ENCODE data around the gene YEATS2.
"Not testable (repeated sequence)": the region's sequence is repeated elsewhere in the genome, so short reads cannot be mapped to it uniquely, and the experiment has no call there.

YEATS2 gene

DNA sequence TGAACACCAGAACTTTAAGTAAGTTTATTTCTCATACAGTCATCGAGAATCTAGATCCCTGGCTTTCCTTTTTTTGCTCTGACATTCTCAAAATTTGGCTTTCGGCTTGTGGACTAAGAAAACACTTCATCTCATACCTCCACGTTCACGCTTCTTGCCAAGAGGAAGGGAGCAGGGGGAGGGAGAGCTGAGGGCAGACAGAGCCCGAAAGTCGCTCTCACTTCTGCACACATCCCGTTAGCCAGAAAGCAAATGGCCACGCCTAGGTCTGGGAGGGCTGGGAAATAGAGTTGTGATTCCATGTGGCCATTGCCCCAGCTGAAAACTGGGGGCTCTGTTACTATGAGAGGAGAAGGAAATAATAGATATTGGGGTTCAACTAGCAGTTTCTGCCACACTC, 70.5 kb downstream of the YEATS2 start:
- H3K27ac ChIP-seq (ENCODE audit: low read depth, low read length) = no peak overlapping the region
- peaks cover 8 to 23% (median 14%) of the 10 kb centered on the region in 5 donors for H3K36me3 ChIP-seq (ENCODE audit: control insufficient read depth in 5 of 5, insufficient read depth in 5 of 5, low read length in 5 of 5)
- H3K4me3 ChIP-seq (ENCODE audit: low read depth in 1 of 5, low read length in 5 of 5) = no peak overlapping the region
- no peaks in the 10 kb centered on the region for H3K27me3 ChIP-seq (ENCODE audit: control insufficient read depth in 5 of 5, insufficient read depth in 4 of 5, low read length in 5 of 5)
- no peaks in the 10 kb centered on the region for H3K9me3 ChIP-seq (ENCODE audit: control insufficient read depth in 5 of 5, low read length in 5 of 5)
- H3K9ac ChIP-seq (ENCODE audit: low read length in 5 of 5) = no peak overlapping the region
- H3K4me1 ChIP-seq (ENCODE audit: control insufficient read depth in 5 of 5, insufficient read depth in 5 of 5, low read length in 5 of 5) = peaks cover 0 to 7% (median 0%) of the 10 kb centered on the region in 5 donors

DNA sequence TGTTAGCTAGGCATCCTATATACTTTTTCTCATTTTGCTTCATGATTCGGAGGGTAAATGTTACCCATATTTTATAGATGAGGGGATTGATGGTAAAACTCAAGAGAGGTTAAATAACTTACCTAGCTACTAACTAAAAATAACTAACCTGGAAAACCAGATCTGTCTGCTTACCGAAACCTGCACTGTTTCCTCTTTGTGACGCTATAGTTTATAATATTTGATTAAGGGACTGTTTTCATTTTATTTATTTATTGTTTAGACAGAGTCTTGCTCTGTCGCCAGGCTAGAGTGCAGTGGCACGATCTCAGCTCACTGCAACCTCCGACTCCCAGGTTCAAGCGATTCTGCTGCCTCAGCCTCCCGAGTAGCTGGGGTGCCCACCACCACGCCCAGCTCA, 71.9 kb downstream of the YEATS2 start:
- Histone ChIP-seq H3K36me3 (ENCODE audit: control insufficient read depth in 5 of 5, insufficient read depth in 5 of 5, low read length in 5 of 5) (peaks cover 15 to 30% (median 22%) of the 10 kb centered on the region in 5 donors), H3K4me1 (ENCODE audit: control insufficient read depth in 5 of 5, insufficient read depth in 5 of 5, low read length in 5 of 5) (peaks cover 0 to 7% (median 0%) of the 10 kb centered on the region in 5 donors), H3K9me3 (ENCODE audit: control insufficient read depth in 5 of 5, low read length in 5 of 5) (no peaks in the 10 kb centered on the region), H3K4me3 (ENCODE audit: low read depth in 1 of 5, low read length in 5 of 5) (no peak overlapping the region), H3K27me3 (ENCODE audit: control insufficient read depth in 5 of 5, insufficient read depth in 4 of 5, low read length in 5 of 5) (no peaks in the 10 kb centered on the region), H3K27ac (ENCODE audit: low read depth, low read length) (no peak overlapping the region), H3K9ac (ENCODE audit: low read length in 5 of 5) (no peak overlapping the region)

DNA sequence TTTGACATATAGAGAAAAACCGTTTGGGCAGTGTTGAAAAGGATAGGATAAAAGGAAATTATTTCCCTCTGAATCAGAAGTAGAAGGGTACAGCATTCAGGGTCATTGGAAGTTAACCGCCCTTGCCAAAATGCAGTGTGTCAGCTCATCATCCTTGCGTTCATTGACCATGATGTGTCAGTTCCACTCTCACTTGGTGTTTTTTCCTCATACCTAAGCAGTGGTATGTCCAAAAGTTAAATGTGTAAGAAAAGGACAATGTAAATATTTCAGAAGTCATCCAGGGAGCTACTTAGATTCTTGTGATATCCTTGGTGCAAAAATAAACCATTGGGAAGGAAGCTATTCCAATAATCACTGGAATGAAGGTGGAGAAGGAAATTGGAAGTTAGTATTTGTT, 77.0 kb downstream of the YEATS2 start:
- H3K9ac ChIP-seq (ENCODE audit: low read length in 5 of 5) = no peak overlapping the region
- no peak overlapping the region for H3K4me3 ChIP-seq (ENCODE audit: low read depth in 1 of 5, low read length in 5 of 5)
- H3K27ac ChIP-seq (ENCODE audit: low read depth, low read length) = no peak overlapping the region
- peaks cover 0 to 5% (median 0%) of the 10 kb centered on the region in 5 donors for H3K4me1 ChIP-seq (ENCODE audit: control insufficient read depth in 5 of 5, insufficient read depth in 5 of 5, low read length in 5 of 5)
- H3K27me3 ChIP-seq (ENCODE audit: control insufficient read depth in 5 of 5, insufficient read depth in 4 of 5, low read length in 5 of 5) = no peaks in the 10 kb centered on the region
- H3K9me3 ChIP-seq (ENCODE audit: control insufficient read depth in 5 of 5, low read length in 5 of 5) = no peaks in the 10 kb centered on the region
- H3K36me3 ChIP-seq (ENCODE audit: control insufficient read depth in 5 of 5, insufficient read depth in 5 of 5, low read length in 5 of 5) = peaks cover 23 to 64% (median 51%) of the 10 kb centered on the region in 5 donors

DNA sequence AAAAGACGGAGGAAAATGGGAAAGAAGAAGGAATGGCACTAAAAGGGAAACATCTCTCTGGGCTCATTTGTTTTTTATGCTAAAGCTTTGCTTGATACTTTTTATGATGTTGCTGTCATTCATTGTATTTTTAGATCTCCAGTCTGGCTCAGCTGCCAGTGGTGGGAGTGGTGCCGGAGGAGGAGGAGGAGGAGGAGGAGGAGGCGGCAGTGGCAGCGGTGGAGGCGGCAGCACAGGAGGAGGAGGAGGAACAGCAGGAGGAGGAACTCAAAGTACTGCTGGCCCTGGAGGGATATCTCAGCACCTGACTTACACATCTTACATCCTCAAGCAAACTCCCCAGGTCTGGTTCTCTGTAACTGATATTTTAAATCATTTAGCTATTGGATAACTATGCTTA, 78.2 kb downstream of the YEATS2 start:
- Histone ChIP-seq H3K4me3 (ENCODE audit: low read depth in 1 of 5, low read length in 5 of 5) (no peak overlapping the region), H3K36me3 (ENCODE audit: control insufficient read depth in 5 of 5, insufficient read depth in 5 of 5, low read length in 5 of 5) (peaks cover 27 to 72% (median 60%) of the 10 kb centered on the region in 5 donors), H3K9me3 (ENCODE audit: control insufficient read depth in 5 of 5, low read length in 5 of 5) (no peaks in the 10 kb centered on the region), H3K27me3 (ENCODE audit: control insufficient read depth in 5 of 5, insufficient read depth in 4 of 5, low read length in 5 of 5) (no peaks in the 10 kb centered on the region), H3K9ac (ENCODE audit: low read length in 5 of 5) (no peak overlapping the region), H3K27ac (ENCODE audit: low read depth, low read length) (no peak overlapping the region), H3K4me1 (ENCODE audit: control insufficient read depth in 5 of 5, insufficient read depth in 5 of 5, low read length in 5 of 5) (peaks cover 0 to 5% (median 0%) of the 10 kb centered on the region in 5 donors)

DNA sequence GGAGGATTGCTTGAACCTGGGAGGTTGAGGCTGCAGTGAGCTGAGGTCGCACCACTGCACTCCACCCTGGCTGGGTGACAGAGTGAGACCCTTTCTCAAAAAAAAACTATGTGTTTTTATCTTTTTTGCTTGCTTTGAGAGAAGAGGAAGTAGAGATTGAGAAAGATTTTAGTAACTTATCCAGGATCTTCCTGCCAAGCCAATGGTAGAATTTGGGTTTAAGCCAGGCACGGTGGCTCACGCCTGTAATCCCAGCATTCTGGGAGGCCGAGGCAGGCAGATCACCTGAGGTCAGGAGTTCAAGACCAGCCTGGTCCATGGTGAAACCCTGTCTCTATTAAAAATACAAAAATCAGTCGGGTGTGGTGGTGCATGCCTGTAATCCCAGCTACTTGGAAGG, 78.9 kb downstream of the YEATS2 start:
- H3K36me3 ChIP-seq (ENCODE audit: control insufficient read depth in 5 of 5, insufficient read depth in 5 of 5, low read length in 5 of 5) = peaks cover 24 to 79% (median 64%) of the 10 kb centered on the region in 5 donors
- not testable (repeated sequence) for H3K9me3 ChIP-seq (ENCODE audit: control insufficient read depth in 5 of 5, low read length in 5 of 5); H3K9ac ChIP-seq (ENCODE audit: low read length in 5 of 5); H3K4me1 ChIP-seq (ENCODE audit: control insufficient read depth in 5 of 5, insufficient read depth in 5 of 5, low read length in 5 of 5); H3K27ac ChIP-seq (ENCODE audit: low read depth, low read length); H3K27me3 ChIP-seq (ENCODE audit: control insufficient read depth in 5 of 5, insufficient read depth in 4 of 5, low read length in 5 of 5); H3K4me3 ChIP-seq (ENCODE audit: low read depth in 1 of 5, low read length in 5 of 5)

DNA sequence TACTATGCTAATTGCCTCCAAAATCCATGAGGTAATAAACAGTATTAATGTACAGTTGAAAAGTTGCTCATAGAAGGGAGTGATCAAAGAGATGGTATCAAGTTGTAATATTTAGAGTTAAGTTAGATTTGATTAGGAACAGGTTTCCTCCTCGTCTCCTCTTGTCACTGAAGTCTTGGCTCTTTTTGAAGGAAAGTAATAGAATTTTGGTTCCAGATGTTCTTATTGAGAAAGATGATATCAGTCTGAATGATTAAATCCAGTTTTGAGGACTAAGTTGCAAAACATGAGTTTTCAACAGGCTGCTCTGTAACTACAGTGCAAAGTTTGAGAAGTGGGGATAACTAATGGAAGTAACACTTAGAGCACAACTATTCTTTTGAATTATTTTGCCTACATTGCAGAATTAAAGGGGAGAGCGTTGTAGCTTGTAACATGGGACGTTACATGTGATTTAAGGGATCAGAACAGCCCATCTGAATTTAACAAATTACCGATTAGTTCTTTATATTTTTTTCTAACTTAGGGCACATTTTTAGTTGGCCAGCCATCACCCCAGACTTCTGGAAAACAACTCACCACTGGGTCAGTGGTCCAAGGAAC, 79.5 kb downstream of the YEATS2 start:
- Histone ChIP-seq H3K27ac (ENCODE audit: low read depth, low read length) (no peak overlapping the region), H3K36me3 (ENCODE audit: control insufficient read depth in 5 of 5, insufficient read depth in 5 of 5, low read length in 5 of 5) (peaks cover 24 to 78% (median 64%) of the 10 kb centered on the region in 5 donors), H3K4me3 (ENCODE audit: low read depth in 1 of 5, low read length in 5 of 5) (no peak overlapping the region)

DNA sequence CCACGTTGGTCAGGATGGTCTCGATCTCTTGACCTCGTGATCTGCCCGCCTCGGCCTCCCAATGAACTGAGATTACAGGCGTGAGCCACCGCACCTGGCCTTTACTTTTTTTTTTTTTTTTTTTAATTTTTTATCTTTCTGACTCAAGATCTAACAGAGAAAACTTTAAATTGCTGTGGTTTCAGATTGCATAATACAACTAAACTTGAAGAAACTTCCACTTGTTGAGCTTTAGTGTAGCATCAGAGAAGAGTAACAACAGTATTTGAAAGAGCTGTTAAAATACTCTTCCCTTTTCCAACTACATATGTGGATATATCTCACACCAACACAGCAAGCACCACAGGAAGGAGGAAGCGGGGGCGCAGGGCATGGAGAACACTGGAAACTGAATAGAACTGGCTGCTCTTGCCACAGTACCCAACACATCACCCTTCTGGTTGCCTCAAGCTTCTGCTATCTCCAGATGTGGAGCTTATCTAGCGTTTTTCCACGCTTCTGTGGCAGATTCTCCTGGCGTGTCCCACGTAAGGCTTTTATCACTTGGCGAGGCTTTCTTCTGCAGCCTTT, 82.4 kb downstream of the YEATS2 start:
- Histone ChIP-seq H3K36me3 (ENCODE audit: control insufficient read depth in 5 of 5, insufficient read depth in 5 of 5, low read length in 5 of 5) (peaks cover 12 to 60% (median 43%) of the 10 kb centered on the region in 5 donors), H3K27ac (ENCODE audit: low read depth, low read length) (no peak overlapping the region)

More for the DNA sequence above, 79.5 kb downstream of the YEATS2 start:
- no peaks in the 10 kb centered on the region for H3K9me3 ChIP-seq (ENCODE audit: control insufficient read depth in 5 of 5, low read length in 5 of 5)
- peaks cover 0 to 5% (median 0%) of the 10 kb centered on the region in 5 donors for H3K4me1 ChIP-seq (ENCODE audit: control insufficient read depth in 5 of 5, insufficient read depth in 5 of 5, low read length in 5 of 5)
- no peaks in the 10 kb centered on the region for H3K27me3 ChIP-seq (ENCODE audit: control insufficient read depth in 5 of 5, insufficient read depth in 4 of 5, low read length in 5 of 5)
- H3K9ac ChIP-seq (ENCODE audit: low read length in 5 of 5) = no peak overlapping the region

DNA sequence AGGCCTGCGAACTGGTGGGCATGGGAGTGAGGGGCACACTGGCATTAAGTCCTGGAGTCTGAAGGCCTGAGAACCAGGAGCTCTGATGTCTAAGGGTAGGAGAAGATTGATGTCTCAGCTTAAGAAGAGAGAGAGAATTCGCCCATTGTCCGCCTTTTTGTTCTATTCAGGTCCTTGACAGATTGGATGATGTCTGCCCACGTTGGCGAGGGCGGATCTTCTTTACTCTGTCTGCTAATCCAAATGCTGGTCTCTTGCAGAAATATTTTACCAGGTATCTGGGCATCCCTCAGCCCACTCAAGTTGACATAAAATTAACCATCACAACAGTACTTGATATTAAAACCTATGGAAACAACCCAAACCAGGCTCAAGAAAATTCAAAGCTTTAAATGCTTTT, 83.6 kb downstream of the YEATS2 start:
- Histone ChIP-seq H3K4me3 (ENCODE audit: low read depth in 1 of 5, low read length in 5 of 5) (no peak overlapping the region), H3K4me1 (ENCODE audit: control insufficient read depth in 5 of 5, insufficient read depth in 5 of 5, low read length in 5 of 5) (peaks cover 0 to 13% (median 9%) of the 10 kb centered on the region in 5 donors), H3K27me3 (ENCODE audit: control insufficient read depth in 5 of 5, insufficient read depth in 4 of 5, low read length in 5 of 5) (no peaks in the 10 kb centered on the region), H3K9ac (ENCODE audit: low read length in 5 of 5) (no peak overlapping the region), H3K27ac (ENCODE audit: low read depth, low read length) (no peak overlapping the region), H3K9me3 (ENCODE audit: control insufficient read depth in 5 of 5, low read length in 5 of 5) (no peaks in the 10 kb centered on the region), H3K36me3 (ENCODE audit: control insufficient read depth in 5 of 5, insufficient read depth in 5 of 5, low read length in 5 of 5) (peaks cover 12 to 56% (median 36%) of the 10 kb centered on the region in 5 donors)

More for the DNA sequence above, 82.4 kb downstream of the YEATS2 start:
- Histone ChIP-seq H3K9ac (ENCODE audit: low read length in 5 of 5) (no peak overlapping the region), H3K9me3 (ENCODE audit: control insufficient read depth in 5 of 5, low read length in 5 of 5) (no peaks in the 10 kb centered on the region), H3K4me1 (ENCODE audit: control insufficient read depth in 5 of 5, insufficient read depth in 5 of 5, low read length in 5 of 5) (peaks cover 0 to 15% (median 4%) of the 10 kb centered on the region in 5 donors), H3K4me3 (ENCODE audit: low read depth in 1 of 5, low read length in 5 of 5) (no peak overlapping the region), H3K27me3 (ENCODE audit: control insufficient read depth in 5 of 5, insufficient read depth in 4 of 5, low read length in 5 of 5) (no peaks in the 10 kb centered on the region)

DNA sequence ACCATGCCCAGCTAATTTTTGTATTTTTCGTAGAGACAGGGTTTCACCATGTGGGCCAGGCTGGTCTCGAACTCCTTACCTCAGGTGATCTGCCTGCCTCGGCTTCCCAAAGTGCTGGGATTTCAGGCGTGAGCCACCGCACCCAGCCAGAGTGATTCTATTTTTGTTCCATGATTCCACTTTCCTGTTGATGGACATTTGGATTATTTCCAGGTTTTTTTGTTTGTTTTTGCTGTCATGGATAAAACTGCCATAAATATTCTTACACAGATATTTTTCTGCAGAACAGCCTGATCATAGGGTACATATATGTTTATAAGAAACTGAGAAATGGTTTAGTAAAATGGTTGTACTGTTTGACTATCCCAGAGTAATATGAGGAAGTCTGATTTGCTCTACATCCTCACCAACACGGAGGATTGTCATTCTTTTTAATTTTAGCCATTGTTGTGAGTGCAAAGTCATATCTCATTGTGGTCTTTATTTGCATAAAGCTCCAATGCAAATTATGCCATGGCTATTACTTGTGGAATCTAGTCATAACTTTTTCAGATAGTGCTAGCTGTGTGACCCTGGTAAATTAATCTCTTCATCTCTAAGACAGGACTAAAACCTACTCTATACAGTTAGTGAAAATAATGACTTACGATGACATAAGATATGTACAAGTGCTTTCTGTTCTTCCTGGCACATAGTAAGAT, 85.1 kb downstream of the YEATS2 start:
- no peak overlapping the region for H3K9ac ChIP-seq (ENCODE audit: low read length in 5 of 5)
- no peak overlapping the region for H3K27ac ChIP-seq (ENCODE audit: low read depth, low read length)
- no peak overlapping the region for H3K4me3 ChIP-seq (ENCODE audit: low read depth in 1 of 5, low read length in 5 of 5)
- no peaks in the 10 kb centered on the region for H3K9me3 ChIP-seq (ENCODE audit: control insufficient read depth in 5 of 5, low read length in 5 of 5)
- H3K27me3 ChIP-seq (ENCODE audit: control insufficient read depth in 5 of 5, insufficient read depth in 4 of 5, low read length in 5 of 5) = no peaks in the 10 kb centered on the region
- peaks cover 11 to 58% (median 38%) of the 10 kb centered on the region in 5 donors for H3K36me3 ChIP-seq (ENCODE audit: control insufficient read depth in 5 of 5, insufficient read depth in 5 of 5, low read length in 5 of 5)
- H3K4me1 ChIP-seq (ENCODE audit: control insufficient read depth in 5 of 5, insufficient read depth in 5 of 5, low read length in 5 of 5) = peaks cover 0 to 10% (median 6%) of the 10 kb centered on the region in 5 donors

DNA sequence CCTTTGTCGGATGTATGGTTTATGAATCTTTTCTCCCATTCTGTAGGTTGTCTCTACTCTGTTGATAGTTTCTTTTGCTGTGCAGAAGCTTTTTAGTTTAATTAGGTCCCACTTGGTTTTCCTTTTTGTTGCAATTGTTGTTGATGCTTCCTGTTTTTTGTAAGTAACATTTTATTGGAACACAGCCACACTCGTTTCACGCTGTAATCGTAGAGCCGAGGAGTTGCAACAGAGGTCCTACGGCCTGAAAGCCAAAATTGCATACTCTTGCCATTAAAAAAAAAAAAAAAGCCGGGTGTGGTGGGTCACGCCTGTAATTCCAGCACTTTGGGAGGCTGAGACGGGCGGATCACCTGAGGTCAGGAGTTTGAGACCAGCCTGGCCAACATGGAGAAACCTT, 86.9 kb downstream of the YEATS2 start:
- not testable (repeated sequence) for H3K27me3 ChIP-seq (ENCODE audit: control insufficient read depth in 5 of 5, insufficient read depth in 4 of 5, low read length in 5 of 5); H3K27ac ChIP-seq (ENCODE audit: low read depth, low read length); H3K4me1 ChIP-seq (ENCODE audit: control insufficient read depth in 5 of 5, insufficient read depth in 5 of 5, low read length in 5 of 5); H3K9me3 ChIP-seq (ENCODE audit: control insufficient read depth in 5 of 5, low read length in 5 of 5); H3K4me3 ChIP-seq (ENCODE audit: low read depth in 1 of 5, low read length in 5 of 5)
- Histone ChIP-seq H3K9ac (ENCODE audit: low read length in 5 of 5) (peak overlapping the region in 1 of 5 donors; percentile 25), H3K36me3 (ENCODE audit: control insufficient read depth in 5 of 5, insufficient read depth in 5 of 5, low read length in 5 of 5) (peaks cover 18 to 52% (median 32%) of the 10 kb centered on the region in 5 donors)
